GM19240 (cell line): ENCODE data around the gene BCL2L1.

Source experiments
- DNase-seq: peaks from one replicate; pipeline ENCODE4 v3.0.0; 2011; ENCODE audit warnings: low spot score; ENCODE audit not compliant: insufficient read length

Gene BCL2L1

DNA sequence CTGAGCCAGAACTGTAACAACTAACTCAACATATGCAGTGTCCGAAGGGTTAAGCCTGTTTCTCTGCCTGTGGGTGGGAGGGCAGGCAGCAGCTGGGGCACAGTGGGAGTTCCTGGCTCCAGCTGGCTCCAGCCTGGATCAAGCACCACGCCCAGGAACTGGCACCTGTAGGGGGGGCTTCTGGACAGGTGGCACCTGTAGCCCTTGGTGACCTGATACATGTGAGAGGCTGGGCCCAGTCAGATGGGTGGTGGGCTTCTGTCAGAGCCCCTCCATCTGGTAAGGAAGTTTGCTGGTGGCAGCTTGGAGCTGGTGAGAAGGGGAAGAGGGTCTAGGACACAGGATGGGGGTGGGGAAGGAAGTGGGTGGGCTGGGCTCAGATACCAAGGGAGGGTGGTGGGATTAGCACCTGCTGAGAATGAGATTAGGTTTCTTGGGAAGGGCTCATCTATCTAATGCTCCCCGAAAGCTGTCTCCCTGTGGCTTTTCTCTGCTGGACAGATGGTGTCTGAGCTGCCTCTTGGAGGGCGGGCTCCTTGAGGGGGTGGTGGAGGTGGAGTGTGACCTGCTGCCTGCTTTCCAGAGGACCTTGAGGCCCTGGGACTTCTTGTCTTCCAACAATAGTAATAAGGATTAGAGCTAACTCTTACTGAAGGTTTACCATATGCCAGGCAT, 28.5 kb downstream of the BCL2L1 start:
- no peak for DNase-seq

DNA sequence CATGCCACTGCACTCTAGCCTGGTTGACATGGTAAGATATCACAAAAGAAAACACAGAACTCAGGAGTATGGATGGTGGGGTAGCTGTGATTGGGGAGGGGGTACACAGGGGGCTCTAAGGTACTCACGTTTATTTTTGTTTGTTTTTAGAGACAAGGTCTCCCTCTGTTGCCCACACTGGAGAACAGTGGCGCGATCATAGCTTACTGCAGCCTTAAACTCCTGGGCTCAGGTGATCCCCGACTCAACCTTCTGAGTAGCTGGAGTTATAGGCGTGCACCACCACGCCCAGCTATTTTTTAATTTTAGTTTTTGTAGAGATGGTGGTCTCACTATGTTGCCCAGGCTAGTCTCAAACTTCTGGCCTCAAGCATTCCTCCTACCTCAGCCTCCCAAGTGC, 29.3 kb downstream of the BCL2L1 start:
- no peak for DNase-seq

DNA sequence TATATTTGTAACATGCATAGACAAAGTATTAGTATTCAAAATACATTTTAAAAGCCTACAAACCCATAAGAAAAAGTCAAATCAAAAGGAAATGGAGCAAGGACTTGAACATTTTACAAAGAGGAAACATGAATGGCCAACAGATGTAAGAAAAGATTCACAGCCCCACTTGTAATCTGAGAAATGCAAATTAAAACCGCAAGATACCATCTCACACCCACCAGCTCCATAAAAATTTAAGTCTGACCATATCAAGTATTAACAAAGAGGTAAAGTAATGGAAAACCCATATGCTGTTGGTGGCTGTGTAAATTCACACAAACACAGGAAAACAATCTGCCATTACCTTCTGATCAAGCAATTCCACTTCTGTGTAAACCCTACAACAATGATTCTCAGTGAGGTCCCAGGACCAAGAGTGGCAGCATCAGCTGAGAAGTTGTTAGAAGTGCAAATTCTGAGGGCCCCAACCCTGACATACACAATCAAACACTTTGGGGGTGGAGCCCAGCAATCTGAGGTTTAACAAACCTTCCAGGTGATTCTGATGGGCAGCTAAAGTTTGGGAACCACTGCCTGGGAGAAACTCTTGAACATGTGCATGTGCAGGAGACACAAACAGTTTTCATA, 30.9 kb downstream of the BCL2L1 start:
- no peak for DNase-seq

DNA sequence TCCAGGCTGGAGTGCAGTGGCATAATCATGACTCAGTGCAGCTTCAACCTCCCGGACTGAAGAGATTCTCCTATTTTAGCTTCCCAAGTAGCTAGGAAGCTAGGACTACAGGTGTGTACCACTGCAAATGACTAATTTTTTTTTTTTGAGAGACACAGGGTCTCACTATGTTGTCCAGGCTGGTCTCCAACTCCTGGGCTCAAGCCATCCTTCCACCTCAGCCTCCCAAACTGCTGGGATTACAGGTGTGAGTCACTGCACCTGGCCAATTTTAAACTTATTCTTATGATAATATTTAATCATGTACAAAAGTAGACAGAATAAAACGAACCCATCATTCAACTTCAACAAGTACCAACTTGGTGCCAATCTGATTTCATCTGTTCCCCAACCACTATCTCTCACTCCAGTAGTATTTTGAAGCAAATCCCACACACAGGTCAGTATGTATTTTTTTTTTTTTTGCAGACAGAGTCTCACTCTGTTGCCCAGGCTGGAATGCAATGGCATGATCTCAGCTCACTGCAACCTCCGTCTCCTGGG, 32.5 kb downstream of the BCL2L1 start:
- DNase-seq: no peak

DNA sequence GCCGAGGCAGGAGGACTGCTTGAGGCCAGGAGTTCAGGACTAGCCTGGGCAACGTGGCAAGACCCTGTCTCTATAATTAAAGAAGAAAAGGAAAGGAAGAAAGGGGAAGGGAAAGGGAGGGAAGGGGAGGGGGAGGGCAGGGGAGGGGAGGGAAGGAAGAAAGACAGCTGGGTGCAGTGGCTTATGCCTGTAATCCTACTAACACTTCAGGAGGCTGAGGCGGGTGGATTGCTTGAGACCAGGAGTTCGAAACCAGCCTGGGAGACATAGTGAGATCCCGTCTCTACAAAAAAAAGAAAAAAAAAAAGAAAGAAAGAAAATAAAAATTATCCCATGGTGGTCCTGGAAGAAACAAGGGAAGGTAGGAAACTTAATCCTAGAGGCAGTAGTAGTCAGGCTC, 33.5 kb downstream of the BCL2L1 start:
- no peak for DNase-seq

DNA sequence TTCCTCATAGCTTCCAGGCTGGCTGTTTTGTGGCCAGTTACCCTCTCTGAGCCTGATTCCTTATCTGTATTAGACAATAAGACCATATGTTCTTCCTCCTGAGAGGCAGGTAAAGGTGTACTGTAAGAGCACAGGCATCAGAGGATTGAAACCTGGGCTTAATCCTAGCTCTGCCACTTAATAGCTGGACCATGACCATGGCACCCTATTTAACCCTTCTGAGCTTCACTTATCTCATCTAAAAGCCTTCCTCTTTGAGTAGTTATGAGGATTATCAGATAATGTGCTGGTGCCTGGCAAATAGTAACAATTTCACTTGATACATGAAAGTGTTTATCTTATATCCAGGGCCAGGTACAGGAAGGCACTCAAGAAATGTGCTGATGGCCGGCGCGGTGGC, 34.9 kb downstream of the BCL2L1 start:
- no peak for DNase-seq

DNA sequence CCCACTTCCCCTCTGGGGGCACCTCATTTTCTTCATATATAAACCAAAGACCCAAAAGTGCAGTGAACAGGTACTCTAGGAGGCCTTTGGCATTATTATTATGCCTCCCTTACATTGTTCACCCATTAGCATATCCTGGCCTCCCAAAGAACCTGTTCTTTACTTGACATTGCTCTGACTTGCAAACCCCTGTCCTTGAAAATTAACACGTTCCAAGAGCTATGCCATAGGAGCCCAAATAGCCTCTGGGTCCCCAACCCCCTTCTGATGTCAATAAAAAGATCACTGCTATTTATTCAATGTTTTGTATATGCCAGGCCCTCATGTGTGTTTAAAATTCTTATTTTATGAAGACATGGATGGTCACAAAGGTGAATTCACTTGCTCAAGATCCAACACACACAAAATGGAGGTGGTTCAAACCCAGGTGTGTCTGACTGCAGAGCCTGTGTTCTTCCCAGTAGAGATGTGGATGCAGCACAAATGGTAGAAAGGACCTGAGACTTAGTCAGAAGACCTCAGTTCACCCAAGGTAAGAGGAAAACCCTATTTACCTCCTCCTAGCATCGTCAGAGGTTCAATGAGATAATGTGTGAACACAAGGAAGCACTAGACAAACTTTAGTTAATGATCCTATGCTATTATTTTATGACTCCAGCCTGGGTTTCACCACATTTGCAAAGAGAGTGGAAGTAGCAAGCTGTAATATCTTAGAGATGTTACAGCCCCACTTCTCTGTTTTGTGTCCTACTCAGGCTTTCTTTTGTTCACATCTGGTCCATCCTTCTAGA, 36.6 kb downstream of the BCL2L1 start:
- no peak for DNase-seq

DNA sequence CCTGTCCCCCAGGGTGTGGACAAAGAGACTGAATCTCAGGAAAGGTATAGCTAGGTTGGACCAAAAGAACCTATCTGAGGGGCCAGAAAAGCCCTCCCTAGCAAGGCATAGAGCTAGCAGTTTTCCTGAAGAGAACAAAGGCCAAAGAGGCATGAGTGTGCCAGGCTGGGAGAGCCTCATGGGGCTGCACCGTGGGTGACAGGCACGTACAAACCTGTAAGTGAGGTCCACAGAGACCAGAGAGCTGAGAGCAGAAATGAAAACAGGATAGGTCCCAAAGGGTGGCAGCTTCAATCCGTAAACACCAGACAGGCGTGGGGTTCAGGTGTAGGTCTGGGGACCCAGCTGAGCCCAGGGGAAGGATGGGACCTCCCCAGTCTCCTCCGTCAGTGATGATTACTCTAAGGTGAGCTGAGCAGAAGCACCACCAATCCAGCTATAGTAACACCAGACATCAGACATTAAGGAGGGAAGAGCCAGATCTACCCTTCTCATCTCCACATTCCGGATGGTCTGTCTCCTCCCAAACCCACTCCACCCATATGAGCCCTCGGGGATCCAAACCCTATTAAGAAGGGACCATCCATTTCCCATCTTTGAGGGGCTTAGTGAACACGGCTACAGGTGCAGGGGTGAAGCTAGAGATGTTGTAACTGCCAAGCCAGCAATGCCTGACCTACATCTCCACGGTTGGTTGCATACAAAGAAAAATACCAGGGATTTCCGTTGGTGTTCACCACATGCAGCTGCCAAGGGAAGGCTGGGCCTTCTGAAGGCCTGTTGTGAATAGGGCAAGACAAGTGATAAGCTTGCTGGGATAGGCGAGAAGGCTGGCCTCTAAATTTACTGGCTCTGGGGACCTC, 38.3 kb downstream of the BCL2L1 start:
- DNase-seq: no peak

DNA sequence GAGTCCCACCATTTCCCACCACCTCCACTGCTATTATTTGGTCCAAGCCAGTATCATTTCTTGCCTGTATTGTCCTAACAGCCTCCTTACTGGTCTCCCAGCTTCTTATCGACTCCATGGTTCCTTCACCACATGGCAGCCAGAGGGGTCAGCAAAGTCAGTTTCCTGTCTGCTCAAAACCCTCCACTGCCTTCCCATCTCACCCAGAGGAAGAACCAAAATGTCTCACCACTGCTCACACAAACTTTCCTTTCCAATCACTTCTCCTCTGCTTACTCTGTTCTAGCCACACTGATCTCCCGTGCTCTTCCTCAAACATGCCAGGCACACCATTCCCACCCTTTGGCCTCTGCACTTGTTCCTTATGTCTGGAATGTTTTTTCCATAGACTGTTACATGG, 39.7 kb downstream of the BCL2L1 start:
- DNase-seq: no peak

DNA sequence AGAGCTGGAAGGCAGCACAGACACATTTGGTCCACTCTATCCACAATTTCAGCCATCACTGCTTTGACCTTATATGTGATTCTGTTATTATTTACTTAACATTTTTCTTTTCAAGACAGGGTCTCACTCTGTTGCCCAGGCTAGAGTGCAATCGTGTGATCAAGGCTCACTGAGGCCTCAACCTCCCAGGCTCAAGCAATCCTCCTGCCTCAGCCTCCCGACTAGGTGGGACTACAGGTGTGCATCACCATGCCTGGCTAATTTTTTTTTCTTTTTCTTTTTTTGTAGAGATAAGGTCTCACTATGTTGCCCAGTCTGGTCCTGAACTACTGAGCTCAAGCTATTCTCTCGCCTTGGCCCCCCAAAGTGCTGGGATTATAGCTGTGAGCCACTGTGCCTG, 40.3 kb downstream of the BCL2L1 start:
- DNase-seq: no peak

DNA sequence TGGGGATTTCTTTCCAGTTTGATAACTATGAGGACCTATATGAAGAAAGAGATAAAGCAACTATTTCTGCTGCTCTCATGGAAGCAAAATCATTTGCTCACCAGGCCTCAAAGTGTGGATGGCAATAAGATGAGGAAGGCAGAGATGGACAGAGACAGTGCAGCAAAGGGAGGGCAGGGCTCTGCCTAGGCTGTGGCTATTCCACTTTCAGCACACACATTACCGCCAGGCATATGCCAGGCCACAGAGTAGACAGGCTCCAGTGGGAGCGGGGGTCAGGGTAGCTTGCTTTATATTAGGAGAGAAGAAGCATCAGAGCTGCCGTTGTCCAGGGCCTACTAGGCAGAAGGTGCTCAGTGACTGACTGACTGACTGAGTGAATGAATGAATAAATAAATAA, 40.9 kb downstream of the BCL2L1 start:
- no peak for DNase-seq

DNA sequence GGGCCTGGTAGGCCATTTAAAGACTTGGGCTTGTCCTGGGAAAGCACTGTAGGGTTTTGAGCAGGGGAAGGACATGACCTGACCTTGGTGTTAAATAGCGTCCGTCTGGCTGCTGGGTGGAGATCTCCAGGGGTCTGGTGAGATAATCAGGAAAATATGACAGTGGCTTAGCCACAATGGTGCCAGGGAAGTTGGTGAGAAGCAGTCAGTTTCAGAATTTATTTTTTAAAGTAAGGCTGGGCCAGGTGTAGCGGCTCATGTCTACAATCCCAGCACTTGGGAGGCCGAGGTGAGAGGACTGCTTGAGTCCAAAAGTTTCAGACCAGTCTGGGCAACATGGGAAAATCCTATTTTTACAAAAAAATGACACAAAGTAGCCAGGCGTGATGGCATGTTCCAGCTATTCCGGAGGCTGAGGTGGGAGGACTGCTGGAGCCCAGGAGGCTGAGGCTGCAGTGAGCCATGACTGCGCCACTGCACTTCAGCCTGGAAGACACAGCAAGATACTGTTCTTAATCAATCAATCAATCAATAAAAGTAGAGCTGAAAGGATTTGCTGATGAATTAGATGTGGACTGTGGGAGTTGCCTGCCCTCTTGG, 41.4 kb downstream of the BCL2L1 start:
- no peak for DNase-seq

DNA sequence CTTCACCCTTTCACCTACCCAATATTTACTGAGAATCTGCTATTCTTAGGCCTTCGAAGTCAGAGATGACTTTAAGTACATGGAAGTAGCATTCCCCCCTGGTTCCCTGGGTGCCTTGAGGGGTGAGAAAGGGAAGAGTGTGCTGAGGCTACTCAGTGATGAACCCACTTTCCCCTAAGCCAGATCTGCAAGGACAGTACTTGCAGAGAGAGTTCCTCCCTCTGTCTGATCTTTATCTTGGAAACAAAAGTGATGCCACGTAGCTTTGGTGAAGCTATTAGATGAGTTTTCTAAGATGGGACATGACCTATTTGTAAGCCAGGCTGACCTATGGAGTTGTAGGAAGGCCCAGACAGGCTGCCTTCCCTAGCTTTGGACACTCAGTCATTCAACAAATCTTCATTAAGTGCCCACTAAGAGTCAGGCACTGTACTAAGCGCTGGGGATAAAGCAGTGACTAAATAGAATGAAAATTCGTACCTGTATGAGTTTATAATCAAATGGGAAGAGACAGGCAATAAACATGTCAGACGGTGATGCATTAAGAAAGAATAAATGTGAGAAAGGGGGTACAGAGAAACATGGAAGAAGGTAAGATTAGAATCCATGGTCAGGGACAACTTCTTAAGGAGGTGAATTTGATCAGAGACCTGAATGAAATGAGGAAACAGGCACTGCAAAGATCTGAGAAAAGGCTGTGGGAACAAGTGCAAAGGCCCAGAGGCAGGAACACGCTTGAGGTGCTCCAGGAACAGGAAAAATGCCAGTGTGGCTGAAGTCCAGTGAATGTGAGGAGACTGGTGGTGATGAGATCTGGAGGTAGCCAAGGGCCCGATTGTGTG, 42.2 kb downstream of the BCL2L1 start:
- DNase-seq: no peak

DNA sequence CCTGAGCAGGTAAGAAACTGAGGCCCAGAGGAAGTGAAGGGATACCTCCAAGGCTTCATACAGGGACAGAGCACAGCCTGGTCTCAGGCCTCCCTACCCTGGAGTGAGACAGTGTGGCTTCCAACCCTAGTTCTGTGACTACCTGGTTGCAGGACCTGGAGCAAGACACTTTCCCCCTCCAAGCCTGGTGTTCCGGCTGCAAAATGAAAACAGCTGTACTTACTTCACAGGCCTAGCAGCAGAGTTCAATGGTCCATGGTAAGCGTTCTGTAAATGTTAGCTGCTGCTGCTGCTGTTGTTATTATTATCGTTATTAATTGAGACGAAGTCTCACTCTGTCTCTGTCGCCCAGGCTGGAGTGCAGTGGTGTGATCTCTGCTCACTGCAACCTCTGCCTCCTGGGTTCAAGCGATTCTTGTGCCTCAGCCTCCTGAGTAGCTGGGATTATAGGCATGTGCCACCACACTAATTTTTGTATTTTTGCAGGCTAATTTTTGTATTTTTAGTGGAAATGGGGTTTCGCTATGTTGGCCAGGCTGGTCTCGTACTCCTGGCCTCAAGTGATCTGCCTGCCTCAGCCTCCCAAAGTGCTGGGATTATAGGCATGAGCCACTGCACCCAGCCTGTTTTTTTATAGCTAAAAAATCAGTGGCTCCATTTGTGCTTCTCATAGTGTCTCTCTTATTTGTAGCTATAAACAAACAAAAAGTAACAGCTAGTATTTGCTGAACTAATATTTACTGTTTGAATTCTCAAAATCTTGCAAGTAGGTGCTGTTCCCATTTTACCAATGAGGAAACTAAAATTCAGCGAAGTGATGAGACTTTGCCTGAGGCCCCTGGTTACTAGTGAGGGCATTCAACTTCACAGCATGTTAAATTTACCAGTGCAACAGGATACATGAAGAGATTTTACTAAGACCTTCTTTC, 43.0 kb downstream of the BCL2L1 start:
- DNase-seq: no peak

DNA sequence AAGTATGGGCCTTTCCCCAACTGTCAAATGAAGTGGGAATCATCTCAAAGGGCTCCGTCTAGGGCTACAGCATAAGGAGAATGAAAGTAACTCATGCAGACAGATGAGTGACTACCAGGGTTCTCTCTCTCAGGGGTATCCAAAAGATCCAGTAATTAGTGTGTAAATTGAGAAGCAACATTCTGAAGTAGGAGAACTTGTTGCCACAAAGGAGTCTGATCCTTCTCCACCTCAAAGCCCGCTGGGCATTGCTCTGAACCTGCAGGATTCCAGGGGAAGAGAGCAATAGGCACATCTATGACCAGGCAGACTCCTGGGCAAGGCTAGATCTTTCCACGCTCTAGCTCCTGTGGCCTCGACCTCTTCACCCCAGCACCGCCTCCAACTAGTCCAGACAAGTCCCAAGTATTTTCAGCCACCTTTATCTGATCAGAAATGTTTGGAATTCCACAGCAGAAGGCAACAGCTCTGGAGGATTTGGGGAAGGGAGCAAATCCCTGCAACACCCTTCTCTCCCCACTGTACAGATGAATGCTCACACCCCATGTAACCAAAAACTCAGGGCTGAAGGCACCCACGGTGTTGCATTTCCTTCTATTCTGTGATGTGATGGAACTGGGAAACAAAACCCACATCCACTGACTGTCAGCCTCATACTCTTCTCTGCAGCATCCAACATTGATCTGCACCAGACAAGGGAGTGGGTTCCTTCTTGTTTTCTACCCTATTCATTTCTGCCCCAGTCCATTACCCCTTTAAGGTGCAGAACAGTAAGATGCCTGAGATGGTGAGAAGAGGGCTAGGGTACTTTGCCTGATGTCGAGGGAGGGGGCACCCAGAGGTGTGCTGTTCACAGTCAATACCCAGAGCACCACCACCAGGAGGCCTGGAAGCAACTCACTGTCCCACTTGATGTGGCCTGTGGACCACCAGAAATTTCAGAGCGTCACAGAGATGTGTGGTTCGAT, 44.0 kb downstream of the BCL2L1 start:
- no peak for DNase-seq

DNA sequence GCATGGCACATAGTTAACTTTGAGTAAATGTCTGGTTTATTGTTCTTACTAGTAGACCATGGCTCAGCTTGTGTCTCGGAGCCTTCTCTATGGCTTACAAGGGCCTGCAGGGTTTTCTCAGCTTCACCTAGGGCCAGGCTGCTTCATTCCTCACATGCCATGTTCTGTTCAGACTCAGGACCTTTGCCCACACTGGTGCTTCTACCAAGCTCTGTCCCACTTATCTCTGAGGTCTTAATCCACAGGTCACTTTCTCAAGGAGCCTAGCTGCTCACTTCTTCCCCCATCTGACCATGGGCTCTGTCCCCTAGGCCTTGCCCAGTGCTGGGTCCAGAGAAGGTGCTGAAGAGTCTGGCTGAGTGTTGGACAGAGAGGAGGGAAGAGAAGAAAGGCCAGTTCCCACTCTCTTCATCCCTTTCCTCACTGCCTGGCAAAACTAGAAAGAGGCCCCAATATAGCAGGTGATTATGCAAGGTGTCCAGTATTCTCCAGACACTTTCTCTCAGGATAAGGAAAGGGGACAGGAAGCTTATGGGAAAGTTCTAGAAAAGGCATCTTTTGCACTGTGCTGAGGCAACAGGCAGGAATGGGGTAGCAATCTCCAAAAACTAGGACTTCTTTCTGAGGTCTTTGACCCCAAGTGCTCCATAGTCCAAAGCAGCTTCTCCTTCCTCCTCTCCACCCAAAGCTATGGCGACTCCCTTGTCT, 45.0 kb downstream of the BCL2L1 start:
- DNase-seq: no peak

DNA sequence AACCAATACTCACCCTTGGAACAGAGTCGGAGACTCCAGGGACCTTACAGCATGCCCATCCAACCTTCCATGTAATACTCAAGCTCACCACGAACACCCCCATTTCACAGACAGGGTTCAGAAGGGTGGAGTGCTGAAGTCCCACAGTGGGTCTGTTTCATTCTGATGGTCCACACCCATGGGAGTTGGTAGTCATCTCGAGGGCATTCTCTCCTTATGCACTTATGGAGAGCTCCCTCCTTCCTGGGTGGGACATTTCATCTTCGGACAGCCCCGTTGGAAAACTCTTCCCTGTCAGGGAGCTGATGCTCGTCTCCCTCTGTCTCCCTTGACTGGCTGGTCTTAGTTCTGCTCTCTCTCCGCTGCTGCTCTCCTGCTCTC, 46.1 kb downstream of the BCL2L1 start:
- no peak for DNase-seq
